HCT116 (cell line): ENCODE results near the gene GABPB2. TPM values are rescaled to one million over a fixed set of nuclear protein-coding genes. Genes with fewer than 3 reads are reported as not detected.

Experiments used
- ATAC-seq: fragments of 200-7000 bp; cut with Tn5 transposase; 2 replicates; pipeline ENCODE4 v1.9.1; 2020; ENCODE audit warnings: mild to moderate bottlenecking, moderate library complexity
- BruUV-seq: library from RNA; stranded (reverse); fragments of 400-500 nt; replicated peaks from 2 replicates; lab custom pipeline; 2021; lab: Mats Ljungman, UMichigan
- CTCF ChIA-PET: fragments of 300-600 bp; sonication (Branson Sonifier 250); formaldehyde crosslinking; loops from one replicate; lab custom pipeline; 2021; ENCODE audit warnings: antibody characterized with exemption; lab: Charles Lee
- POLR2A ChIA-PET: fragments of 300-600, 350-600 bp; sonication (Branson Sonifier 250); formaldehyde crosslinking; loops from one replicate; lab custom pipeline; 2021; ENCODE audit warnings: antibody characterized with exemption; lab: Charles Lee
- RAD21 ChIA-PET, 2 experiments: fragments of 300-600 bp; sonication (Branson Sonifier 250); formaldehyde crosslinking; loops; one replicate each; lab custom pipeline; 2023; ENCODE audit warnings: low total read pairs in 2 of 2; ENCODE audit not compliant: uncharacterized antibody in 2 of 2, unreplicated experiment in 2 of 2, low non-redundant PET in 1 of 2; lab: Charles Lee
- DNase-seq: peaks from one replicate; pipeline ENCODE4 v3.0.0-alpha.2; 2010; ENCODE audit warnings: low read depth, low spot score
- H2AFZ ChIP-seq: fragments of 200-600 bp; shearing (Covaris generic), sonication (generic); 2 replicates; pipeline ENCODE4 v1.6.1; 2017; ENCODE audit warnings: low read depth, mixed run types, mixed read lengths, antibody characterized with exemption, low read length; ENCODE audit not compliant: poor library complexity, severe bottlenecking
- H3K27ac ChIP-seq: 2 replicates; pipeline ENCODE4 v1.5.1; 2012; ENCODE audit warnings: low read depth, low read length
- H3K27me3 ChIP-seq: fragments of 200-600 bp; sonication (generic); 2 replicates; pipeline ENCODE4 v1.6.1; 2016; ENCODE audit warnings: mixed run types, low read length, mixed read lengths; ENCODE audit not compliant: insufficient read depth
- H3K36me3 ChIP-seq, 2 experiments: fragments of 200-500 bp in 1 of 2; fragments of 200-600 bp in 1 of 2; sonication (Bioruptor generic) in 1 of 2; sonication (generic) in 1 of 2; 2 replicates each; pipeline versions ENCODE4 v1.5.1 to v1.6.1; 2014 to 2016; ENCODE audit warnings: low read length in 2 of 2, inconsistent platforms in 1 of 2, mixed read lengths in 1 of 2, mixed run types in 1 of 2; ENCODE audit not compliant: insufficient read depth in 2 of 2, control insufficient read depth in 1 of 2
- H3K4me1 ChIP-seq, 2 experiments: fragments of 200-600 bp in 1 of 2; sonication (generic) in 1 of 2; 2 replicates each; pipeline versions ENCODE4 v1.5.1 to v1.6.1; 2012 to 2017; ENCODE audit warnings: low read length in 2 of 2, inconsistent platforms in 1 of 2, mild to moderate bottlenecking in 1 of 2, mixed read lengths in 1 of 2, mixed run types in 1 of 2, moderate library complexity in 1 of 2; ENCODE audit not compliant: insufficient read depth in 2 of 2, control insufficient read depth in 1 of 2
- H3K4me2 ChIP-seq: fragments of 200-600 bp; sonication (generic); 2 replicates; pipeline ENCODE4 v1.6.1; 2017; ENCODE audit warnings: mixed run types, low read length, mixed read lengths
- H3K4me3 ChIP-seq, 2 experiments: fragments of 200-600 bp in 1 of 2; sonication (generic) in 1 of 2; replicated peaks in 1 of 2; 2 replicates each; pipeline ENCODE4 v1.5.1; 2011 to 2016; ENCODE audit warnings: low read length in 2 of 2, control low read depth in 1 of 2, low read depth in 1 of 2, mild to moderate bottlenecking in 1 of 2, mixed read lengths in 1 of 2, mixed run types in 1 of 2
- H3K79me2 ChIP-seq: fragments of 200-600 bp; sonication (generic); 2 replicates; pipeline ENCODE4 v1.6.1; 2017; ENCODE audit warnings: mild to moderate bottlenecking, mixed run types, low read length, moderate library complexity, mixed read lengths; ENCODE audit not compliant: insufficient read depth
- H3K9ac ChIP-seq: fragments of 200-600 bp; sonication (generic); 2 replicates; pipeline ENCODE4 v1.6.1; 2016; ENCODE audit warnings: low read length, mixed read lengths
- H3K9me2 ChIP-seq: fragments of 200-600 bp; sonication (generic), shearing (Covaris generic); 2 replicates; pipeline ENCODE4 v1.6.1; 2017; ENCODE audit warnings: mixed run types, mild to moderate bottlenecking, moderate library complexity; ENCODE audit not compliant: insufficient read depth
- H3K9me3 ChIP-seq, 2 experiments: fragments of 200-500 bp in 1 of 2; fragments of 200-600 bp in 1 of 2; sonication (Bioruptor generic) in 1 of 2; sonication (generic) in 1 of 2; 2 replicates each; pipeline ENCODE4 v1.6.1; 2014 to 2017; ENCODE audit warnings: low read length in 2 of 2, mixed read lengths in 2 of 2, inconsistent platforms in 1 of 2, low read depth in 1 of 2, mild to moderate bottlenecking in 1 of 2, mixed run types in 1 of 2, moderate library complexity in 1 of 2; ENCODE audit not compliant: control insufficient read depth in 1 of 2, insufficient read depth in 1 of 2
- H4K20me1 ChIP-seq: fragments of 200-600 bp; sonication (generic), shearing (Covaris generic); 2 replicates; pipeline ENCODE4 v1.6.1; 2017; ENCODE audit warnings: mixed run types, mild to moderate bottlenecking, moderate library complexity; ENCODE audit not compliant: insufficient read depth
- CBX3 ChIP-seq: IDR thresholded peaks from 2 replicates; pipeline ENCODE4 v1.6.1; 2012; ENCODE audit warnings: low read depth
- CEBPB ChIP-seq: IDR thresholded peaks from 2 replicates; pipeline ENCODE4 v1.6.1; 2012; ENCODE audit warnings: low read depth
- EZH2phosphoT487 ChIP-seq: fragments of 200-600 bp; IDR thresholded peaks from 2 replicates; pipeline ENCODE4 v1.6.1; 2018; ENCODE audit warnings: antibody characterized with exemption, borderline replicate concordance
- POLR2A ChIP-seq: IDR thresholded peaks from 2 replicates; pipeline ENCODE4 v1.7.0; 2011; ENCODE audit warnings: borderline replicate concordance; ENCODE audit not compliant: insufficient read depth, insufficient read length; ENCODE audit errors: extremely low read depth
- SP1 ChIP-seq: IDR thresholded peaks from 2 replicates; pipeline ENCODE4 v1.6.1; 2012; ENCODE audit warnings: low read depth
- TCF7L2 ChIP-seq: IDR thresholded peaks from 2 replicates; pipeline ENCODE4 v1.7.0; 2011; ENCODE audit warnings: borderline replicate concordance, inconsistent platforms; ENCODE audit not compliant: insufficient read depth, insufficient read length; ENCODE audit errors: extremely low read depth
- YY1 ChIP-seq: IDR thresholded peaks from 2 replicates; pipeline ENCODE4 v1.6.1; 2011; ENCODE audit warnings: low read length, low read depth, moderate library complexity, mild to moderate bottlenecking; ENCODE audit not compliant: insufficient replicate concordance; ENCODE audit errors: extremely low read depth
- ZFX ChIP-seq: fragments of 450-650 bp; IDR thresholded peaks from 2 replicates; pipeline ENCODE4 v1.6.1; 2017
- intact Hi-C: fragments of 100-400 bp; cut with micrococcal nuclease; formaldehyde crosslinking; loops from 2 replicates; pipeline ENCODE4 v1.10.0; 2022
- total RNA-seq: library from RNA; stranded (reverse); gene quantifications from one replicate; pipeline ENCODE4 v1.2.1, GENCODE V29; 2021; ENCODE audit not compliant: unreplicated experiment
- TF ChIP-seq, protein P1 (sequence below), 3 experiments: fragments of 200-600 bp in 1 of 3; sonication (generic) in 1 of 3; IDR thresholded peaks in 2 of 3; conservative IDR thresholded peaks in 1 of 3; 2 replicates each; pipeline ENCODE4 v1.5.1; 2012 to 2017; ENCODE audit warnings: low read depth in 2 of 3, low read length in 2 of 3, antibody characterized with exemption in 1 of 3, borderline replicate concordance in 1 of 3, control low read depth in 1 of 3, mild to moderate bottlenecking in 1 of 3, mixed read lengths in 1 of 3, mixed run types in 1 of 3, moderate library complexity in 1 of 3; ENCODE audit not compliant: insufficient read depth in 1 of 3
- TF ChIP-seq, protein P2 (sequence below): IDR thresholded peaks from 2 replicates; pipeline ENCODE4 v1.6.1; 2012

GABPB2 gene
- total RNA-seq, 1 experiment from 2014 or later: 7.7 TPM

GRCh38 chr1:151024540-151025146 lies 45.9 kb upstream of the GABPB2 start (continued):
- no peak for TF ChIP-seq TCF7L2

GRCh38 chr1:151026460-151026859 lies 44.1 kb upstream of the GABPB2 start:
- intact Hi-C loops: loop anchor here (10.0 kb wide), 1 partner anchor 218 kb away; no protein-coding TSS in a partner anchor
- H3K9ac ChIP-seq: no peak overlapping the region
- ChIA-PET RAD21 (no interaction called here), CTCF (no interaction called here), POLR2A (no interaction called here)
- no peaks in the 10 kb centered on the region for H3K4me1 ChIP-seq
- peaks cover 10 to 13% of the 10 kb centered on the region in 2 experiments; a peak in 2 of 4 replicates for H3K36me3 ChIP-seq
- BruUV-seq: no TSS peak
- no peaks in the 10 kb centered on the region for H3K9me3 ChIP-seq
- TF ChIP-seq SP1 (no peak), EZH2phosphoT487 (no peak), CEBPB (no peak), TCF7L2 (no peak), POLR2A (no peak), ZFX (no peak), YY1 (no peak), CBX3 (no peak)
- TF ChIP-seq, protein P1, sequence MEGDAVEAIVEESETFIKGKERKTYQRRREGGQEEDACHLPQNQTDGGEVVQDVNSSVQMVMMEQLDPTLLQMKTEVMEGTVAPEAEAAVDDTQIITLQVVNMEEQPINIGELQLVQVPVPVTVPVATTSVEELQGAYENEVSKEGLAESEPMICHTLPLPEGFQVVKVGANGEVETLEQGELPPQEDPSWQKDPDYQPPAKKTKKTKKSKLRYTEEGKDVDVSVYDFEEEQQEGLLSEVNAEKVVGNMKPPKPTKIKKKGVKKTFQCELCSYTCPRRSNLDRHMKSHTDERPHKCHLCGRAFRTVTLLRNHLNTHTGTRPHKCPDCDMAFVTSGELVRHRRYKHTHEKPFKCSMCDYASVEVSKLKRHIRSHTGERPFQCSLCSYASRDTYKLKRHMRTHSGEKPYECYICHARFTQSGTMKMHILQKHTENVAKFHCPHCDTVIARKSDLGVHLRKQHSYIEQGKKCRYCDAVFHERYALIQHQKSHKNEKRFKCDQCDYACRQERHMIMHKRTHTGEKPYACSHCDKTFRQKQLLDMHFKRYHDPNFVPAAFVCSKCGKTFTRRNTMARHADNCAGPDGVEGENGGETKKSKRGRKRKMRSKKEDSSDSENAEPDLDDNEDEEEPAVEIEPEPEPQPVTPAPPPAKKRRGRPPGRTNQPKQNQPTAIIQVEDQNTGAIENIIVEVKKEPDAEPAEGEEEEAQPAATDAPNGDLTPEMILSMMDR (IDR thresholded peaks at IDR 0.05 in 2 of 3, conservative IDR thresholded peaks at IDR 0.05 in 1 of 3; ENCODE audit: borderline replicate concordance in 1 of 3, insufficient read depth in 1 of 3, low read depth in 2 of 3, low read length in 2 of 3): no peak
- TF ChIP-seq, protein P2, sequence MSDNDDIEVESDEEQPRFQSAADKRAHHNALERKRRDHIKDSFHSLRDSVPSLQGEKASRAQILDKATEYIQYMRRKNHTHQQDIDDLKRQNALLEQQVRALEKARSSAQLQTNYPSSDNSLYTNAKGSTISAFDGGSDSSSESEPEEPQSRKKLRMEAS: no peak
- H3K4me3 ChIP-seq: no peak overlapping the region
- no peaks in the 10 kb centered on the region for H3K27me3 ChIP-seq
- DNase-seq (no peak), ATAC-seq (no peak)
- no peak overlapping the region for H3K4me2 ChIP-seq
- no peaks in the 10 kb centered on the region for H3K79me2 ChIP-seq
- no peaks in the 10 kb centered on the region for H4K20me1 ChIP-seq
- no peak overlapping the region for H3K27ac ChIP-seq
- H3K9me2 ChIP-seq: no peaks in the 10 kb centered on the region
- H2AFZ ChIP-seq: no peak overlapping the region
